Ishikawa (cell line): ENCODE data around the gene PRSS37.

Experiments used
- FOXM1 ChIP-seq: IDR thresholded peaks from 2 replicates; pipeline ENCODE4 v1.6.1; 2012; ENCODE audit warnings: low read depth, borderline replicate concordance
- NFIC ChIP-seq: IDR thresholded peaks from 2 replicates; pipeline ENCODE4 v1.6.1; 2012

DNA sequence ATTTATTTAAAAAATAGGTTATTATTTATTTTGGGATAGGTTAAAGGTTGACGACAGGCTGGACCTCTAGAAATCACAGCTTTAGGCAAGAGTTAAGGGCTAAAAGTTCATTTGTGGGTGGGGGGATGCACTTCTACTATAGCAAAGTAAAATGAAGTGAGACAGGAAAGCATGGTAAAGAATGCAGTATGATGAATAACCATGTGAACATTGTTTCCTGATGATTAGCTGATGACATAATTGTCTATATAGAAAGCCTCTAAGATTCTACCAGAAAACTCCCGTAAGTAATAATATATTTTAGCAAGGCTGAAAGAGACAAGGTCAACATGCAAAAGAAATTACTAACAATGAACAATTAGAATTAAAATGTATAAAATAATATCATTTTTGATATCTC is 25.7 kb upstream of the PRSS37 start:
- TF ChIP-seq FOXM1, result no peak
- TF ChIP-seq NFIC, result no peak
